Upper lobe of left lung (tissue), 4 donors: ENCODE measurements around the gene CRTC3.

Experiments
- EP300 ChIP-seq, 4 donors: sonication (generic); formaldehyde crosslinking; IDR thresholded peaks; one replicate each; pipeline ENCODE4 v1.5.1; 2017; ENCODE audit warnings: antibody characterized with exemption in 4 of 4, control low read depth in 2 of 4
- POLR2AphosphoS5 ChIP-seq, 2 donors: sonication (generic); formaldehyde crosslinking; IDR thresholded peaks; one replicate each; pipeline ENCODE4 v1.5.1; 2017; ENCODE audit warnings: antibody characterized with exemption in 2 of 2
- TF ChIP-seq, protein P1 (sequence below), 6 experiments: fragments of 450-650 bp in 4 of 6; fragments of 200-600 bp in 2 of 6; sonication (generic) in 2 of 6; IDR thresholded peaks; one replicate each; pipeline ENCODE4 v1.5.1; 2016 to 2019; ENCODE audit warnings: antibody characterized with exemption in 6 of 6

DNA sequence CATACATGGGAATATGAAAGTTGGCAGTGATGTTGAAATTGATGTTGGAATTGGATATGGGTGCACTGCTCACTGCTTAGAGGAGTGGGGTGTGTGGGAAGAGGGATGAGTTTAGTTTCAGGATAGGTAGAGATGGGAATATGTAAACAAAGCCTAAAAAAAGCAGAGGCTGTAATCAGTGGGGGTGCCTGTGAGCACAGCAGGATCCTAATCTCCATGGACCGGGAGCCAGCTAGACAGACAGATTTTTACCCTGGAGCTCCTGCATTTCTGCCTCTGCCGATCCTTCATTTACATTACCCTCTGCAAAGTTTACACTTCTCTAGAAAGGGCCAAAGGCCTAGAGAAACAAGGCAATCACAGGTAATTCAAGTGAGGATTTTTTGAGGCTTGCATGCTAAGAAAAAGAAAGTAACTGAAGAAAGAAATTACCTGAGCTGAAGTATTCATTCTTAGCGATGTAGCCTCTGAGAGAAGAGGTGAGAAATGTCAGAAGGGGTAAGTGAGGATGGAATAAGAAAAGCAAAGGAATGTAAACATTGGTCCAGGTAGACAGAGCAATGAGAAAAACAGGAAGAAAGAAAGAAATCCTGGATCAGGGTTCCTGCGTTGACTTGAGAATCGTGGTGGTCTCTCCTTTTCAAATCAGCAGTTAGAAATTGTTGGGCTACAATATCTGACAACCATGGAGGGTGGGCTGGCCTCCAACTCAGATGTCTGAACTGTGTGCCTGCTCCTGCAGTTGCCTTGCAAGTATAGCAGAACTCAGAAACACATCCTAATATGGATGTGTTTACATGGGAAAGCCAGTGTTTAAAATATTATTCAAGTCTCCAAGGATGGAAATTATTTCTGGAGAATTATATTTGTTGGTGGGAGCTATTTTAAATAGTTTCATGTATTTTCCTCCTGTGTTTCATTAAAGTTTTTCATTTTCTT is 79.8 kb downstream of the CRTC3 start:
- TF ChIP-seq, protein P1, sequence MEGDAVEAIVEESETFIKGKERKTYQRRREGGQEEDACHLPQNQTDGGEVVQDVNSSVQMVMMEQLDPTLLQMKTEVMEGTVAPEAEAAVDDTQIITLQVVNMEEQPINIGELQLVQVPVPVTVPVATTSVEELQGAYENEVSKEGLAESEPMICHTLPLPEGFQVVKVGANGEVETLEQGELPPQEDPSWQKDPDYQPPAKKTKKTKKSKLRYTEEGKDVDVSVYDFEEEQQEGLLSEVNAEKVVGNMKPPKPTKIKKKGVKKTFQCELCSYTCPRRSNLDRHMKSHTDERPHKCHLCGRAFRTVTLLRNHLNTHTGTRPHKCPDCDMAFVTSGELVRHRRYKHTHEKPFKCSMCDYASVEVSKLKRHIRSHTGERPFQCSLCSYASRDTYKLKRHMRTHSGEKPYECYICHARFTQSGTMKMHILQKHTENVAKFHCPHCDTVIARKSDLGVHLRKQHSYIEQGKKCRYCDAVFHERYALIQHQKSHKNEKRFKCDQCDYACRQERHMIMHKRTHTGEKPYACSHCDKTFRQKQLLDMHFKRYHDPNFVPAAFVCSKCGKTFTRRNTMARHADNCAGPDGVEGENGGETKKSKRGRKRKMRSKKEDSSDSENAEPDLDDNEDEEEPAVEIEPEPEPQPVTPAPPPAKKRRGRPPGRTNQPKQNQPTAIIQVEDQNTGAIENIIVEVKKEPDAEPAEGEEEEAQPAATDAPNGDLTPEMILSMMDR (IDR thresholded peaks at IDR 0.05) = no peak
- TF ChIP-seq POLR2AphosphoS5 (IDR thresholded peaks at IDR 0.05) (no peak), EP300 (IDR thresholded peaks at IDR 0.05) (no peak)
